Naive thymus-derived CD8-positive, alpha-beta T cell (primary cell): ENCODE results near the gene ATAD3B. TPM values are rescaled to one million over a fixed set of nuclear protein-coding genes. Genes with fewer than 3 reads are reported as not detected.
"Not testable (repeated sequence)": the region's sequence is repeated elsewhere in the genome, so short reads cannot be mapped to it uniquely, and the experiment has no call there.

ENCODE experiments used
- ATAC-seq, 2 donors: fragments of 150-1000 bp; cut with Tn5 transposase in 1 of 2; sonication (Bioruptor Pico), chemical (Tn5 transposase) in 1 of 2; 1 replicate in 1 of 2; 2 replicates in 1 of 2; pipeline ENCODE4 v1.10.0; 2021; ENCODE audit warnings: mild to moderate bottlenecking in 2 of 2, moderate library complexity in 2 of 2
- POLR2A ChIA-PET: fragments of 350-600 bp; sonication (Branson Sonifier 250); formaldehyde crosslinking; loops from one replicate; lab custom pipeline; 2021; ENCODE audit warnings: antibody characterized with exemption; lab: Charles Lee
- DNase-seq, 10 donors: peaks; one replicate each; pipeline versions ENCODE4 v3.0.0 to v3.0.0-alpha.2; 2020 to 2022
- H3K27ac Mint-ChIP-seq, 10 donors: one replicate each; pipeline ENCODE4 v1.8.0; 2020 to 2022; ENCODE audit warnings: mild to moderate bottlenecking in 10 of 10, mixed read lengths in 10 of 10, moderate library complexity in 4 of 10, inconsistent platforms in 1 of 10
- H3K27me3 Mint-ChIP-seq, 5 donors: one replicate each; pipeline ENCODE4 v1.8.0; 2021 to 2022; ENCODE audit warnings: mixed read lengths in 5 of 5
- H3K36me3 Mint-ChIP-seq, 3 donors: one replicate each; pipeline ENCODE4 v1.8.0; 2020 to 2022; ENCODE audit warnings: mixed read lengths in 3 of 3, mild to moderate bottlenecking in 2 of 3, inconsistent platforms in 1 of 3
- H3K4me1 Mint-ChIP-seq, 4 donors: one replicate each; pipeline ENCODE4 v1.8.0; 2021 to 2022; ENCODE audit warnings: mixed read lengths in 4 of 4
- H3K4me3 Mint-ChIP-seq, 10 donors: one replicate each; pipeline ENCODE4 v1.8.0; 2020 to 2022; ENCODE audit warnings: mild to moderate bottlenecking in 10 of 10, mixed read lengths in 10 of 10, moderate library complexity in 6 of 10, inconsistent platforms in 1 of 10
- H3K9me3 Mint-ChIP-seq, 9 donors: one replicate each; pipeline ENCODE4 v1.8.0; 2020 to 2022; ENCODE audit warnings: mixed read lengths in 9 of 9, mild to moderate bottlenecking in 3 of 9, inconsistent platforms in 1 of 9, moderate library complexity in 1 of 9
- polyA plus RNA-seq, 3 donors: library from polyadenylated mRNA; unstranded; fragments of 300-500 nt; fragmentation: Illumina TruSeq; gene quantifications; one replicate each; pipeline ENCODE4 v1.2.3, GENCODE V29; 2021
- total RNA-seq, 8 experiments: library from RNA in 2 of 8; stranded (reverse) in 2 of 8; gene quantifications; one replicate each; pipeline ENCODE4 v1.2.3 and lab custom pipeline; 2021 to 2026

ATAD3B gene
- total and polyA plus RNA-seq, 5 experiments from 2014 or later: 2.4 to 50.9 (median 5.6) TPM

DNA sequence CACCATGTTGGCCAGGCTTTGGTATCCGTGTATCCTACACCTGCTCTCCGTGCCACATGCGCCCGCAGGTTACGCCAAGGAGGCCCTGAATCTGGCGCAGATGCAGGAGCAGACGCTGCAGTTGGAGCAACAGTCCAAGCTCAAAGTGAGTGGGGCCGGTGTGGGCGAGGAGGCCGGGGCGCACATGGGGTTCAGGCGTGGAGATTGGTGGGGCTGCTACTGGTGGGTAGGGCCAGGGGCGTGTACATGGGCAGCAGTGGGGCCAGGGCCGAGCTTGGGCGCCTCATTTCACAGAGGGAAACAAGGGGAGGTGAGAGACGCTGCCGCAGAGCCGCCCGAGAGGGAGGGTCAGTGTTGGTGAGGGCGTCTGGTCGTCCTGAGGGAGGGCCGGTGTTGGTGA, 5.6 kb downstream of the ATAD3B start:
- H3K27me3 Mint-ChIP-seq: no peaks in the 10 kb centered on the region
- peaks cover 0 to 35% (median 7%) of the 10 kb centered on the region in 3 donors for H3K36me3 Mint-ChIP-seq
- no peak overlapping the region for H3K4me3 Mint-ChIP-seq
- DNase-seq: no peak
- H3K27ac Mint-ChIP-seq: no peak overlapping the region
- H3K9me3 Mint-ChIP-seq: no peaks in the 10 kb centered on the region
- H3K4me1 Mint-ChIP-seq: peaks cover 10 to 29% (median 21%) of the 10 kb centered on the region in 4 donors
- no peak for ATAC-seq
- POLR2A ChIA-PET: no interaction called here

DNA sequence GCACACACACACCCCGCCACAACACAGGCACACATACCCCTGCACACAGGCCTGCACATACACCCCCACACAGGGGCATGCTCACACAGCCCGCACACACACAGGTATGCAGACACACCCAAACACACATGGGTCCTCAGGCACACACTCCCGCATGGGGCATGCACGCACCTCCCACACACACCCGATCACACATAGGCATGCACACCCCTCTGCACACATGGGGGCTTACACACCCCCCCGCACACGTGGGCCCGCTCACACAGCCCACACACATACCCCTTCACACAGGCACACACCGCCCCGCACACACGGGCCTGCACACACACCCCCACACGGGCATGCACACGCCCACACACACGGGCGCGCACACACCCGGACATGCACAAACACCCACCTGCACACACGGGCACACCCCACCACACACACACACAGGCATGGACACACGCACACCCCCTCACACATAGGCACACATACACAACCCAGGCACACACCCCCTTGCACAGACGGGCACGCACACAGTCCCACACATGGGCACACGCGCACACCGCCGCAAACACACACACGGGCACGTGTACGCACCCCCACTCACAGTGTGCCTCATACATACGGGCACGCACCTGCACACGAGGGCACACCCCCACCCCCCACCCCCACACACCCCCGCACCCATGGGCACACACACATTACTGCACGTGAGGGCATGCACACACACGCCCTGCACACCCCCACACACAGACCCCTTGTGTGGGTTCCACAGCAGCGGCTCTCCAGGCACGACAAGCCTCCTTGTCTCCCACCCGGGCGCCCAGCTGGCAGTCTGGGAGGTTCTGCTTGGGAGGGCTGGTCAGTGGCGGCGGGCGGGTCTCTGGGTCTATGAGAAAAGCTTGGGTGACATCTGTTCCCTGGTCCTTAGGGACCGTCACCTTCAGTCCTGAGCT, 8.3 kb downstream of the ATAD3B start:
- H3K36me3 Mint-ChIP-seq: peaks cover 0 to 56% (median 7%) of the 10 kb centered on the region in 3 donors
- H3K9me3 Mint-ChIP-seq: no peaks in the 10 kb centered on the region
- H3K27ac Mint-ChIP-seq: peak overlapping the region in 2 of 10 donors; percentile 67 to 91
- no peak overlapping the region for H3K4me3 Mint-ChIP-seq
- H3K4me1 Mint-ChIP-seq: peaks cover 0 to 13% (median 10%) of the 10 kb centered on the region in 4 donors
- no peaks in the 10 kb centered on the region for H3K27me3 Mint-ChIP-seq
- no peak for ATAC-seq
- DNase-seq: no peak
- POLR2A ChIA-PET: no interaction called here

DNA sequence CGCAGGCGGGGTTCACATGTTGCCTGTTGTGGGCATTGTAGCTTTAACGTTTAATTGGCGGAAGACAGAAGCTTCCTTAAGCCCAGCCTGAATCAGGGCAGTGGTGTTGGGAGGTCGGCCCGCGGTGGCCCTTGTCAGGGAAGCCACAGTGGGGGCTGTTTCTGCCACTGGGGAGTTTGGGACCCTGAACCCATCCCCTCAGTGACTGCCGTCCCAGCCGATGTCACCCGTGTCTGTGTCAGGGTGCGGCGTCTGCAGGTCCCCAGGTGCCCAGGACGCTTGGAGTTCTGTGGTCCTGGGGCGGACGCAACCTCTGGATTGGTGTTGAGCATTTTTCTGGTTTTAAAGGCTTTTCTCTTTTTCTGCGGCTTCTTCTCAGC, 8.9 kb downstream of the ATAD3B start:
- H3K27me3 Mint-ChIP-seq, H3K4me3 Mint-ChIP-seq, H3K9me3 Mint-ChIP-seq, H3K27ac Mint-ChIP-seq, ATAC-seq, POLR2A ChIA-PET, DNase-seq: not testable (repeated sequence)
- H3K4me1 Mint-ChIP-seq: peaks cover 0 to 13% (median 9%) of the 10 kb centered on the region in 4 donors
- H3K36me3 Mint-ChIP-seq: peaks cover 0 to 56% (median 7%) of the 10 kb centered on the region in 3 donors

DNA sequence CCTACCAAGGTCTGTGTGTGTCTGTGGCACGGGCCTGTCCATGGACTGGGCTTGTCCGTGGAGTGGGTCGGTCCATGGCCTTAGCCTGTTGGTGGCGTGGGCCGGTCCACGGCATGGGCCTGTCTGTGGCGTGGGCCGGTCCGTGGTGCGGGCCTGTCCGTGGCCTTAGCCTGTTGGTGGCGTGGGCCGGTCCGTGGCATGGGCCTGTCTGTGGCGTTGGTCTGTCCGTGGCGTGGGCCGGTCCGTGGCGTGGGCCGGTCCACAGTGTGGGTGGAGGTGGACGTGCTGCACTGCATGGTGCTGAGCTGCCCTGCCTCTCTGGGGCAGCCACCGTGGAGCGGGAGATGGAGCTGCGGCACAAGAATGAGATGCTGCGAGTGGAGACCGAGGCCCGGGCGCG, 10.2 kb downstream of the ATAD3B start:
- peaks cover 0 to 10% (median 8%) of the 10 kb centered on the region in 4 donors for H3K4me1 Mint-ChIP-seq
- ATAC-seq, POLR2A ChIA-PET, H3K27ac Mint-ChIP-seq, H3K27me3 Mint-ChIP-seq, DNase-seq, H3K9me3 Mint-ChIP-seq, H3K4me3 Mint-ChIP-seq: not testable (repeated sequence)
- H3K36me3 Mint-ChIP-seq: peaks cover 0 to 51% (median 7%) of the 10 kb centered on the region in 3 donors

DNA sequence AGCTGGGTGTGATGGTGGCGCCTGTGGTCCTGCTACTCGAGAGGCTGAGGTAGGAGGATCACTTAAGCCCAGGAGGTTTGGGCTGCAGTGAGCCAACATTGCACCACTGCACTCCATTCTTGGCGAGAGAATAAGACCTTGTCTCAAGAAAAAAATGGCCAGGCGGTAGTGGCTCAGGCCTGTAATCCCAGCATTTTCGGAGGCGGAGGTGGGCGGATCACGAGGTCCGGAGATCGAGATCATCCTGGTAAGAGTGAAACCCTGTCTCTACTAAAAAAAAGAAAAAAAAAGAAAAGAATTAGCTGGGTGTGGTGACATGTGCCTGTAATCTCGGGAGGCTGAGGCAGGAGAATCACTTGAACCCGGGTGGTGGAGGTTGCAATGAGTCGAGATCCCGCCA, 11.3 kb downstream of the ATAD3B start:
- no peak overlapping the region for H3K27ac Mint-ChIP-seq
- no peak overlapping the region for H3K4me3 Mint-ChIP-seq
- ATAC-seq (no peak), DNase-seq (no peak)
- peaks cover 0 to 46% (median 7%) of the 10 kb centered on the region in 3 donors for H3K36me3 Mint-ChIP-seq
- H3K27me3 Mint-ChIP-seq: no peaks in the 10 kb centered on the region
- H3K4me1 Mint-ChIP-seq: peaks cover 0 to 10% (median 8%) of the 10 kb centered on the region in 4 donors
- POLR2A ChIA-PET: no interaction called here
- H3K9me3 Mint-ChIP-seq: no peaks in the 10 kb centered on the region

DNA sequence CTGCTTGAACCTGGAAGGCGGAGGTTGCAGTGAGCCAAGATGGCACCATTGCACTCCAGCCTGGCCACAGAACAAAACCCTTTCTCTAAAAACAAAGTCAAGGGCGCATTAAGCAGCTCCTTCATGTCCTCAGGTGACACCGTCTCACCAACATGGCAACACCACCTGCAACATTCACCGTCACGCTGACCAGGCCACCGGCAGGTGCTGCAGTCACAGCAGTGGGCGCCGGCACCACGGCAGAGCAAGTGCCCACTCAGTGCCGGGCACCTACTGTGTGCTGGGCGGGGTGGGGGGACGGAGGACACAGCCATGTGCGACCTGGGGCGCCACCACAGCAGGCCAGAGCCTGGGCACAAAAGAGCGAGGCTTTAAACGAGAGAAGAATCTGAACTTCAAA, 12.1 kb downstream of the ATAD3B start:
- ATAC-seq: no peak
- H3K27me3 Mint-ChIP-seq: no peaks in the 10 kb centered on the region
- peaks cover 0 to 51% (median 10%) of the 10 kb centered on the region in 3 donors for H3K36me3 Mint-ChIP-seq
- no peak overlapping the region for H3K4me3 Mint-ChIP-seq
- H3K9me3 Mint-ChIP-seq: no peaks in the 10 kb centered on the region
- no peak overlapping the region for H3K27ac Mint-ChIP-seq
- no peak for DNase-seq
- H3K4me1 Mint-ChIP-seq: peaks cover 0 to 10% (median 7%) of the 10 kb centered on the region in 4 donors
- POLR2A ChIA-PET: no interaction called here

DNA sequence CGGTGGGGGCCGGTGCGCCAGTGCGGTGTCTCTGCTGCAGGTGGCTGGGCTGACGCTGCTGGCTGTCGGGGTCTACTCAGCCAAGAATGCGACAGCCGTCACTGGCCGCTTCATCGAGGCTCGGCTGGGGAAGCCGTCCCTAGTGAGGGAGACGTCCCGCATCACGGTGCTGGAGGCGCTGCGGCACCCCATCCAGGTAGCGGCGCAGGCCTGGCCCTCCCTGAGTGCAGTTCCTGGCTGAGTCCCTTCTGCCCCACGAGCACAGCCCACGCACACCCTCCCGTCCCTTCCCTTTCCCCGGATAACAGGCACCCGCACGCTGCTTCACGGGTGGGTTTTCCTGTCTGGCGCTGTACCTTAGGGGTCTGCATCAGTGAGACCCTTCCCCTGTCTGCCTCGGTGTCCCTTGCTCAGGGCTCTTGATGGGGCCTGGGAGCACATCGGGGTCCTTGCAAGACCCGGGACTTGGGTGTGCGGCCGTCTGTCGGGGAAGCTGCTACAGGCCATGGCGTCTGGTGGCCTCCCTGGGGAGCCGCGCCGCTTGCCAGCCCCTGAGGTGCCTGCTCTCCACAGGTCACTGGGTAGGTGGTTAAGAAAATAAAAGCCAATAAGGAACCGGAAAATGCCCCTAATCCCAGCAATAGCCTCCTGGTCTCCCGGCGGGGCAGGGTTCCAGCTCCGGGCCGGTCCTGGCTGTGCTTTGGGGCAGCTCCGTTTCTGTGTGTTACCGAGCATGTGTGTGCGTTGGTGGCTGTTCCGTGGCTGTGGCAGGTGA, 13.6 kb downstream of the ATAD3B start:
- ATAC-seq, H3K27me3 Mint-ChIP-seq, H3K4me3 Mint-ChIP-seq, H3K27ac Mint-ChIP-seq, DNase-seq, H3K4me1 Mint-ChIP-seq, H3K9me3 Mint-ChIP-seq, POLR2A ChIA-PET: not testable (repeated sequence)
- H3K36me3 Mint-ChIP-seq: peaks cover 0 to 53% (median 2%) of the 10 kb centered on the region in 3 donors

DNA sequence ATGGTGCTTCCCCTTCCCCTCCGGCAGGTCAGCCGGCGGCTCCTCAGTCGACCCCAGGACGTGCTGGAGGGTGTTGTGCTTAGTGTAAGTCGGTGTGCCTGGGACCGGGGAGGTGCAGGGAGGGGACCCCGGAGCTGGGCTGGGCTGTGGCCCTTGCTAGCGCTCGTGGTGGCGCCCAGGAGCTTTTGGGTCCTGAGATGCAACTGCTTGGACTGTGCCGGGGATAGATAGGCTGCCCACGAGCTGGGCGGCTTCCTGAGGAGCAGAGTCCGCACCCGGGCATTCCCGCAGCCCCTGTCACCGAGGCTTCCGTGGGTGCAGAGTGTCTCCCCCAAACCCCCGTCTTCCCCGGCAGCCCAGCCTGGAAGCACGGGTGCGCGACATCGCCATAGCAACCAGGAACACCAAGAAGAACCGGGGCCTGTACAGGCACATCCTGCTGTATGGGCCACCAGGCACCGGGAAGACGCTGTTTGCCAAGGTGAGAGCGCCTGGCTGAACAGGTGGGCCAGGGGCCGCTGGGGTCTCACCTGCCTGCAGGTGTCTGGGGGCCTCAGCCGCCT, 14.3 kb downstream of the ATAD3B start:
- DNase-seq, H3K27me3 Mint-ChIP-seq, H3K9me3 Mint-ChIP-seq, H3K4me3 Mint-ChIP-seq, ATAC-seq, H3K4me1 Mint-ChIP-seq, POLR2A ChIA-PET, H3K27ac Mint-ChIP-seq: not testable (repeated sequence)
- H3K36me3 Mint-ChIP-seq: peaks cover 0 to 54% (median 3%) of the 10 kb centered on the region in 3 donors

DNA sequence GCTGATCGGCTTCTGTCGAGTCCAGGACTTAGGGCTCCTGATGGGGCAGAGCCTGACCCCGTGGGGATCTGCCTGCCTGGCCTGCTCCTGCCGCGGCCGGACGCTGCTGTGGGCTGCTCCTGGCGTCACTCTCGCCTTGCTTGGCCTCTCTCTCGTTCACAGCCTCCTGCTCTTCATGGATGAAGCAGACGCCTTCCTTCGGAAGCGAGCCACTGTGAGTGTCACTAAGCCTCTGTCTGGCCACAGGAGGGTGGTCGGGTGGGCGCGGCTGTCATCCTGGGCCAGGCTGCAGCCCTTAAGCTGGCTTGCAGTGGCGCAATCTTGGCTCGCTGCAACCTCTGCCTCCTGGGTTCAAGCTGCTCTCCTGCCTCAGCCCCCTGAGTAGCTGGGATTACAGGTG, 16.1 kb downstream of the ATAD3B start:
- H3K9me3 Mint-ChIP-seq: peaks cover 0 to 2% (median 0%) of the 10 kb centered on the region in 9 donors
- peak overlapping the region in 1 of 10 donors; percentile 34 for H3K27ac Mint-ChIP-seq
- DNase-seq: no peak
- no peak for ATAC-seq
- no peak overlapping the region for H3K4me3 Mint-ChIP-seq
- POLR2A ChIA-PET: no interaction called here
- H3K36me3 Mint-ChIP-seq: peaks cover 0 to 59% (median 18%) of the 10 kb centered on the region in 3 donors
- no peaks in the 10 kb centered on the region for H3K27me3 Mint-ChIP-seq
- no peaks in the 10 kb centered on the region for H3K4me1 Mint-ChIP-seq

DNA sequence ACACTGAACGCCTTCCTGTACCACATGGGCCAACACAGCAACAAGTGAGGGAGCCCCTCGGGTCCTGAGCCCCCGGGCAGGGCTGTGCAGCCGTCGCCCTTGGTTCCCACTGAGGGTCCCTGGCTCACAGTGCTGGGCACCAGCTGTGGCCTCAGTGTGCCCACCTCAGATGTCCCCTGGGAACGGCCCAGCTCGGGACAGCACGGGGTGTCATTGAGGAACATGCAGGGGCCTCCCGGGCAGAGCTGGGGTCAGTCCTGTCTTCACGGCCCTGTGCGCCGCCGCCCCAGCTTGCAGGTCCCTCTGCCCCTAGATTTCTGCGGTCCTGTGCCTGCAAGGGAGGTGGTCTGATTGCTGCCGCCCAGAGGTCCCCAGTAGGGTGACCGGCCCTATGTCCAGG, 17.7 kb downstream of the ATAD3B start:
- Mint-ChIP-seq H3K27me3 (no peaks in the 10 kb centered on the region), H3K9me3 (peaks cover 0 to 13% (median 7%) of the 10 kb centered on the region in 9 donors), H3K4me3 (no peak overlapping the region), H3K36me3 (peaks cover 10 to 57% (median 30%) of the 10 kb centered on the region in 3 donors), H3K27ac (no peak overlapping the region), H3K4me1 (no peaks in the 10 kb centered on the region)
- DNase-seq (no peak), ATAC-seq (no peak)
- POLR2A ChIA-PET: no interaction called here

DNA sequence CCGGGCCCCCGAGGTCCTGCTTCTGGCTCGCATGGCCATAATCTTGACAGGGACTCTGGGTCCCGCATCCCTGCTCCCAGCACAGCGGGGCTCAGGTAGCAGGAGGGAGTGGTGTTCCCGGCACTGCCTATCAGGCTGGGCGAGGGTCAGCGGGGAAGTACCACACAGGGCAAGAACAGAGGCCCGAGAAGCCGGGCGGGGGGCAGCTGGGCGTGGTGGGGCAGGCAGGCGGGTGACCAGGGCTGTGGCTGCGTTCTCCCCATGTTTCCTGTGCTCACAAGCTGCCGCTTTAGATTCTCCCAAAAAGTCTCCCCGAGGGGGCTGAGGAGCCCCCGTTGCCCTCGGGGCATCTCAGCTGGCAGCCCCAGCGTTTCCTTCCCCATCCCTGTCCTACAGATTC, 18.3 kb downstream of the ATAD3B start:
- H3K4me3 Mint-ChIP-seq: no peak overlapping the region
- H3K36me3 Mint-ChIP-seq: peaks cover 10 to 57% (median 30%) of the 10 kb centered on the region in 3 donors
- H3K9me3 Mint-ChIP-seq: peaks cover 0 to 13% (median 7%) of the 10 kb centered on the region in 9 donors
- no peak for DNase-seq
- H3K27me3 Mint-ChIP-seq: no peaks in the 10 kb centered on the region
- POLR2A ChIA-PET: interaction anchor here (0.6 kb wide), 1 partner anchor 9 kb away, joined by 4 read pairs; no protein-coding TSS in a partner anchor
- no peak for ATAC-seq
- H3K4me1 Mint-ChIP-seq: no peaks in the 10 kb centered on the region
- H3K27ac Mint-ChIP-seq: no peak overlapping the region

DNA sequence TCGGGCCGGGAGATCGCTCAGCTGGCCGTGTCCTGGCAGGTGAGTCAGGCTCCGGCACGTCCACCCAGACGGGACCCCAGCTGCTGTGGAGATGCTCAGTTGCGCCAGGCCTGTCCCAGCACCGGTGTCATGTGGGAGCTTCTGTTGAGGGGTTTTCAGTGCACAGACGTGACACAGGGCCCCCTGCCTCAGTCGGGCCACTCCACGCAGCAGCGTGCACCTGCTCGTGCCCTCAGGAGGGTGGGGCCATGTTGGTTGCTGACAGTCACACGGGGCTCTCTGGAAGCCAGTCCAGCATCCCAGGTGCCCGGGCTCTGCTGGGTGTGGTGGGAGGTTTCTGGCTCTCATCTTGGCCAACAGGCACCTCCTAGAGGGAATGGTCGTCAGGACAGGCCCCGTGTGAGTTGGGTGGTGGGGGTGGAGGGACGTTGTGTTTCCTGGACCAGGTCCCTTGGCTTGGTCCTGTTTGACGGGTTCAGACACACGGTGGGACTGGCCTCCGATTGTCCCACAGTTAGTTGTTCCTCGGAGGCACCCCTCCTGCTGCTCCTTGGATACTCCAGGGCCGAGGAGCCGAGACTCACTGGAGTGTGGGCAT, 19.2 kb downstream of the ATAD3B start:
- POLR2A ChIA-PET: interaction anchor here (0.6 kb wide), 1 partner anchor 8 kb away, joined by 4 read pairs; no protein-coding TSS in a partner anchor
- Mint-ChIP-seq H3K4me1 (no peaks in the 10 kb centered on the region), H3K27me3 (no peaks in the 10 kb centered on the region), H3K27ac (no peak overlapping the region), H3K36me3 (peaks cover 10 to 57% (median 30%) of the 10 kb centered on the region in 3 donors), H3K9me3 (peaks cover 0 to 13% (median 7%) of the 10 kb centered on the region in 9 donors), H3K4me3 (no peak overlapping the region)
- ATAC-seq (no peak), DNase-seq (no peak)
